ENCODE data around the gene ELMO1. TPM values are rescaled to one million over a fixed set of nuclear protein-coding genes. Genes with fewer than 3 reads are reported as not detected.

The ELMO1 gene
- total and polyA plus RNA-seq, 10 of the 15 experiments (the other 5 are each of a cell fraction or from before 2014, with no cell fraction given), result 22.6 to 85.9 (median 56.6) TPM

- no peak for TF ChIP-seq ZNF592 (IDR thresholded peaks at IDR 0.05)
- TF ChIP-seq PBX3 (IDR thresholded peaks at IDR 0.05; ENCODE audit: insufficient replicate concordance, low read depth, low read length), result no peak
Measured at GRCh38 chr7:37149773-37150124, 298.9 kb downstream of the ELMO1 start (continued).

- no peak for DNase-seq (ENCODE audit: low read depth, low spot score)
- WGBS (ENCODE audit: insufficient coverage, insufficient replicate concordance, low lambda C conversion rate, missing lambda C conversion rate), result 69% methylated on average over 3 of the region's 3 CpGs
- Histone ChIP-seq H3K4me3 (no peak overlapping the region), H3K36me3 (ENCODE audit: control insufficient read depth in 2 of 2, insufficient read depth in 2 of 2, low read length in 1 of 2) (no peaks in the 10 kb centered on the region), H3K27ac (ENCODE audit: control insufficient read depth, insufficient read depth) (no peak overlapping the region), H3K79me2 (ENCODE audit: control insufficient read depth, insufficient read depth, low read length) (no peaks in the 10 kb centered on the region), H2AFZ (ENCODE audit: control insufficient read depth, low read depth, low read length) (no peak overlapping the region), H3K4me2 (ENCODE audit: control insufficient read depth, insufficient read depth) (no peak overlapping the region), H3K27me3 (replicated peaks in 1 of 2; ENCODE audit: control insufficient read depth in 2 of 2, insufficient read depth in 2 of 2, low read length in 1 of 2) (no peaks in the 10 kb centered on the region), H3K9me3 (replicated peaks; ENCODE audit: control insufficient read depth, insufficient read depth, low read length) (no peaks in the 10 kb centered on the region), H4K20me1 (ENCODE audit: control insufficient read depth, insufficient read depth) (no peaks in the 10 kb centered on the region), H3K9ac (ENCODE audit: control insufficient read depth, insufficient read depth, low read length) (no peak overlapping the region), H3K4me1 (ENCODE audit: control insufficient read depth, insufficient read depth, low read length) (peaks cover 3% of the 10 kb centered on the region; the same call in 1 of the 2 replicates)
- ATAC-seq, result peak; percentile 62
- ChIA-PET SMC1A (ENCODE audit: uncharacterized antibody, unreplicated experiment) (interaction anchor here (1.1 kb wide), 1 partner anchor 35 kb away, joined by 3 read pairs; no protein-coding TSS in a partner anchor), POLR2A (no interaction called here), RAD21 (ENCODE audit: unreplicated experiment) (interaction anchor here (1.2 kb wide), 1 partner anchor 33 kb away, joined by 3 read pairs; no protein-coding TSS in a partner anchor), CTCF (interaction anchor here (0.7 to 1.3 kb wide), 3 partner anchors 33 to 160 kb away, joined by 3 to 4 read pairs (median 4); no protein-coding TSS in a partner anchor)
- intact Hi-C loops (cut with micrococcal nuclease; ENCODE audit: unreplicated experiment) (no loop called here), in situ Hi-C loops (cut with MboI) (no loop called here)
- no peak for TF ChIP-seq CTCF (IDR thresholded peaks at IDR 0.05 in 2 of 3, conservative IDR thresholded peaks at IDR 0.05 in 1 of 3; ENCODE audit: control insufficient read depth in 2 of 3, extremely low read depth in 1 of 3, insufficient read depth in 1 of 3, low read depth in 3 of 3, low read length in 3 of 3)
- no peak for TF ChIP-seq TBL1XR1 (IDR thresholded peaks at IDR 0.05; ENCODE audit: low read depth, low read length)
- TF ChIP-seq TCF12 (IDR thresholded peaks at IDR 0.05; ENCODE audit: low read depth, low read length), result no peak
- peak; percentile 64; the same call in 1 of the 3 replicates for TF ChIP-seq POU2F2 (IDR thresholded peaks at IDR 0.05; ENCODE audit: borderline replicate concordance, low read depth, low read length)
- no peak for TF ChIP-seq CREB1 (IDR thresholded peaks at IDR 0.05; ENCODE audit: low read depth)
- TF ChIP-seq BCLAF1 (IDR thresholded peaks at IDR 0.05), result no peak
- no peak for TF ChIP-seq ELK1 (IDR thresholded peaks at IDR 0.05; ENCODE audit: low read depth, low read length)
- BruUV-seq (replicated peaks), result no TSS peak
- no peak for FAIRE-seq
Measured at GRCh38 chr7:37149051-37149772, 299.5 kb downstream of the ELMO1 start.

All from GM12878 (cell line).